Astrocyte of the spinal cord (primary cell): ENCODE measurements around the gene OR2H1.

ENCODE experiments used
- DNase-seq: peaks from one replicate; pipeline ENCODE4 v3.0.0; 2011; ENCODE audit warnings: low read depth, low spot score
- H3K4me3 ChIP-seq: 2 replicates; pipeline ENCODE4 v1.5.1; 2011; ENCODE audit warnings: low read depth, mild to moderate bottlenecking, low read length, moderate library complexity
- in situ Hi-C: cut with HindIII; loops from 2 replicates; pipeline ENCODE4 v1.10.0; 2017; ENCODE audit warnings: low sequenced_read_pairs
- TF ChIP-seq, protein P1 (sequence below): IDR thresholded peaks from 2 replicates; pipeline ENCODE4 v1.5.1; 2012; ENCODE audit warnings: low read depth, mild to moderate bottlenecking, low read length, inconsistent platforms

OR2H1 gene

DNA sequence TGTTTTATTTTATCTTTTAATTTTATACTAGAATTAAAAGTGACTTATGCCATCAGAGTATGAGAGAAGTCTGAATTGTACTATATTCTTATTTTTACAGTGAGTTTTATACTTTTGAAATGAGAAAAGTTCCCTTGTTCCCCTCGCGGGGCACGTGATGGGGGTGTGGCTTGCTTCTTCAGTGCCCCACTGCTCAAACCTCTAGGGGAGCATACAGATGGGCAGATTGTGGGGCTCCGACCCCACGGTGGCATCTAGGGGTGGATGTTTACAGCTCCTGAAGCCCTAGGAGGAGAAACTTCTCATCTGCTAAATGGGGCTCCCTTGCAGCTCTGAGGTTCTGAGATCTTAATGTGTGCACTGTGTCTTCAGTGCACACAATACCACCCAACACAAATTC is 42.7 kb downstream of the OR2H1 start:
- no peak for DNase-seq
- in situ Hi-C loops, result no loop called here
- H3K4me3 ChIP-seq, result no peak overlapping the region
- TF ChIP-seq, protein P1, sequence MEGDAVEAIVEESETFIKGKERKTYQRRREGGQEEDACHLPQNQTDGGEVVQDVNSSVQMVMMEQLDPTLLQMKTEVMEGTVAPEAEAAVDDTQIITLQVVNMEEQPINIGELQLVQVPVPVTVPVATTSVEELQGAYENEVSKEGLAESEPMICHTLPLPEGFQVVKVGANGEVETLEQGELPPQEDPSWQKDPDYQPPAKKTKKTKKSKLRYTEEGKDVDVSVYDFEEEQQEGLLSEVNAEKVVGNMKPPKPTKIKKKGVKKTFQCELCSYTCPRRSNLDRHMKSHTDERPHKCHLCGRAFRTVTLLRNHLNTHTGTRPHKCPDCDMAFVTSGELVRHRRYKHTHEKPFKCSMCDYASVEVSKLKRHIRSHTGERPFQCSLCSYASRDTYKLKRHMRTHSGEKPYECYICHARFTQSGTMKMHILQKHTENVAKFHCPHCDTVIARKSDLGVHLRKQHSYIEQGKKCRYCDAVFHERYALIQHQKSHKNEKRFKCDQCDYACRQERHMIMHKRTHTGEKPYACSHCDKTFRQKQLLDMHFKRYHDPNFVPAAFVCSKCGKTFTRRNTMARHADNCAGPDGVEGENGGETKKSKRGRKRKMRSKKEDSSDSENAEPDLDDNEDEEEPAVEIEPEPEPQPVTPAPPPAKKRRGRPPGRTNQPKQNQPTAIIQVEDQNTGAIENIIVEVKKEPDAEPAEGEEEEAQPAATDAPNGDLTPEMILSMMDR, result no peak

- in situ Hi-C loops, result no loop called here
- no peak for DNase-seq
- H3K4me3 ChIP-seq, result no peak overlapping the region
- TF ChIP-seq, protein P1, result no peak
Observed at GRCh38 chr6:29500594-29500993, 43.6 kb downstream of the OR2H1 start.

DNA sequence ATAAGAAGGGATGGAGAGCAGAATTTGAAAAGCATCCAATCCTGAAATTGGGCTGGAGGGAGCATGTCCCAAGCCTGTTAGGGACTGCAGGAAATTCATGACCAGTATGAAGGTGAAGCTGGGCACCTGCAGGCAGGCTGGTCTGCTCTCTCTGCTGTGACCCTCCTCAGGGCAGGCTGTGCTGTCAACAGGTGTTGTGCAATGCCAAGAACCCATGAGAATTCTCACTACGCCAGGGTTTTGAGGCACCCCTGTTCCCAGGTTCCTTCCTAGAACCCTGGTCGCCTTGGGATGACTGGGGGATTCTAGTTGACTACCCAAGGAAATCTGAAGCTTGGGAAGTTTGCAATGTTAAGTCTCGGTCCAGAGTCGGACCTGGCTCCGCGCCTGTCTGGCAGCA is 44.2 kb downstream of the OR2H1 start:
- TF ChIP-seq, protein P1, result no peak
- in situ Hi-C loops, result no loop called here
- no peak overlapping the region for H3K4me3 ChIP-seq
- no peak for DNase-seq

DNA sequence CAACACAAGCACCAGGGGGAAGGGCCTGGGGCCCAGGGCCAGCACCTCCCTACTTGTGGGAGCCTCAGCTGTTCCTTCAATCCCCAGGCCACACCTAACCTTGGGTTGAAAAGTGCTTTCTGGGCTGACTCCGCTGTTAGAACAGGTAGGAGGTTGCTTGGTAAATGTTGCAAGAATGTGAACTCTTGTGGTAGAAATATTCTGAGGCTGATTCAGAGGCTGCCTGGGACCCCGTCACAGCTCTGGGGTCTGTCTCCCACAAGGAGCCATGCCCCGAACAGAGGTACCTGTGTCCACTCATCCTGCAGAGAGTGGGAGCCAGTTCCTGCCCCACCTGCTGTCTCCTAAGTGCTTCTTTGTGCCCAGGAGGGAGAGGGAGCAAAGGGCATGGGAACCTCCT is 45.2 kb downstream of the OR2H1 start:
- in situ Hi-C loops, result no loop called here

DNA sequence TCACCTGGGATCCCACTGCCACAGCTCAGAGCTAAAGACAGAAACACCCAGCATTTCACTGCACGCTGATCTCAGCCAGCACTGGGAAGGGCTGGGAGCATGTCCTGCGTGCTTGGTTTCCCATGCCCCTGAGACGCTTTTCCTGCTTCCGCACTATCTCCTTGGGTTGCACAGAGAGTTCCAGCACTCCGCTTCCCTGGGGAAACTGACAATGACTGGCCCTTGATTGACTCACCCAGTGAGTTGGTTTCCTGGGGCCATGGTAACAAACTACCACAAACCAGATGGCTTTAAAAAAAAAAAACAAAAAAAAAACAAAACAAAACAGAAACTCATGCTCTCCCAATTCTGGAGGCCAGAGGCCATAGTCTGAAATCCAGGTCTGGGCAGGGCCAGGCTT is 45.6 kb downstream of the OR2H1 start:
- in situ Hi-C loops, result no loop called here
- TF ChIP-seq, protein P1, result no peak
- H3K4me3 ChIP-seq, result no peak overlapping the region
- DNase-seq, result peak; percentile 60

More for the DNA sequence above, 45.2 kb downstream of the OR2H1 start:
- TF ChIP-seq, protein P1, result no peak
- H3K4me3 ChIP-seq, result no peak overlapping the region
- no peak for DNase-seq

- DNase-seq, result no peak
- in situ Hi-C loops, result no loop called here
- TF ChIP-seq, protein P1, result no peak
- no peak overlapping the region for H3K4me3 ChIP-seq
Observed at GRCh38 chr6:29504961-29505360, 48.0 kb downstream of the OR2H1 start.

DNA sequence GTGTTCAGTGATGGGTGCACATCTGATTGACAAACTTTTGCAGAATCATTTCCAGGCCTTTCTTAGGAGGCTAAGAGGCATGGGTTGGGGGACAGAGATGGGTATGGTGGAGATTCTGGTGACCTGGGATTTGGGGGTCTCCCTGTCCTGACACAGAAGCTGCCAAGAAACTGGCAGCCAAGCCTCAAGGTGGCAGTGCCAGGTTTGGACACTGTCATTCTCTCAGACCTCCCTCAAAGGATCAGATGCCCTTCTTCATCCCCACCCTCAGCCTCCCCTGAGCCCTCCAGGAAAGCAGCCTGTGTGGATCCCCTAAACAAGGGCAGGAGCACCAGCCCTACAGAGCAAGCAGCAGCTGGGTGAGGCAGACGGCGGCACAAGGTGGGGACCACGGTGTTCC is 48.9 kb downstream of the OR2H1 start:
- in situ Hi-C loops, result no loop called here
- DNase-seq, result no peak
- H3K4me3 ChIP-seq, result no peak overlapping the region
- TF ChIP-seq, protein P1, result no peak
